SH-SY5Y (cell line): ENCODE measurements around the gene HOXD3.

Experiments used
- GATA2 ChIP-seq: IDR thresholded peaks from 2 replicates; pipeline ENCODE4 v1.6.1; 2011; ENCODE audit warnings: mild to moderate bottlenecking, low read depth, low read length
- GATA3 ChIP-seq: IDR thresholded peaks from 2 replicates; pipeline ENCODE4 v1.6.1; 2011; ENCODE audit warnings: low read depth, mild to moderate bottlenecking, low read length, moderate library complexity

DNA sequence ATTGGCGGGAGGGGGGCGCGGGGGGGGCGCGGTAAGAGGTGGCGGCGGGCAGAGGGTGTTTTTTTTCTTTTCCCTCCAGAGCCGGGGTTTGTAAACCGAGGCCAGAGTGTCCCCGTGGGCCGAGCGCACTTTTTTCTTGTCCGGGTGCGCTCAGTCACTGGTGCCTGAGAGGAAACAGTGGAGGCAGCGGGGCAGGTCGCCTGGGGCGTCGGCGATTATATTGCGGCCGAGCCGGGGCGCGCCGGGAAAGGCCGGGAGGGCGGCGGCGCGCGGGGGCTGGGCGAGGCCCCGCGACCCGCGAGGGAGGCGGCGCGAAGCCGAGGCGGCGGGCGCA is 27.3 kb upstream of the HOXD3 start:
- no peak for TF ChIP-seq GATA3
- TF ChIP-seq GATA2: no peak
